ENCODE measurements around the gene TNRC6C.

TNRC6C gene

GRCh38 chr17:78125976-78126894 lies 167.7 kb downstream of the TNRC6C start:
- DNase-seq, result no peak
- no peak overlapping the region; the same call in 1 of the 2 replicates for H3K9ac ChIP-seq (ENCODE audit: low read depth, low read length)

GRCh38 chr17:78126895-78127238 lies 168.4 kb downstream of the TNRC6C start:
- 0 out of 4 replicates have a peak overlapping the region, but pooled peaks of 1 of the 2 experiments have one; percentile 71 for H3K4me3 ChIP-seq (ENCODE audit: low read depth in 1 of 2, low read length in 2 of 2)
- H3K36me3 ChIP-seq (ENCODE audit: insufficient read depth, low read length), result peaks cover 17% of the 10 kb centered on the region
- TF ChIP-seq CTCF (IDR thresholded peaks at IDR 0.05; ENCODE audit: borderline replicate concordance, extremely low read depth, low read length, poor library complexity, severe bottlenecking), result no peak
- TF ChIP-seq EZH2 (IDR thresholded peaks at IDR 0.05; ENCODE audit: borderline replicate concordance, low read depth, low read length, severe bottlenecking), result no peak
- H3K79me2 ChIP-seq (ENCODE audit: insufficient read depth, low read length), result peaks cover 9% of the 10 kb centered on the region
- DNase-seq, result no peak
- H3K27me3 ChIP-seq (ENCODE audit: insufficient read depth, low read length, poor library complexity), result no peaks in the 10 kb centered on the region
- H3K9ac ChIP-seq (ENCODE audit: low read depth, low read length), result peak overlapping the region; percentile 70; the same call in 1 of the 2 replicates
- H3K4me1 ChIP-seq (ENCODE audit: insufficient read depth, low read length), result peaks cover 74% of the 10 kb centered on the region
- H3K4me2 ChIP-seq (ENCODE audit: insufficient read depth, low read length), result peak overlapping the region; percentile 94
- H2AFZ ChIP-seq (ENCODE audit: low read depth, low read length), result no peak overlapping the region
- no peaks in the 10 kb centered on the region for H3K9me3 ChIP-seq (ENCODE audit: insufficient read depth, low read length, severe bottlenecking)
- H3K27ac ChIP-seq (ENCODE audit: low read length), result peak overlapping the region; percentile 60
- H4K20me1 ChIP-seq (ENCODE audit: insufficient read depth, low read length), result no peaks in the 10 kb centered on the region
- ATAC-seq (ENCODE audit: insufficient read depth, low read depth), result no peak

More at GRCh38 chr17:78125976-78126894, 167.7 kb downstream of the TNRC6C start:
- Histone ChIP-seq H3K4me2 (ENCODE audit: insufficient read depth, low read length) (peak overlapping the region; percentile 94), H3K27me3 (ENCODE audit: insufficient read depth, low read length, poor library complexity) (no peaks in the 10 kb centered on the region), H3K36me3 (ENCODE audit: insufficient read depth, low read length) (peaks cover 17% of the 10 kb centered on the region), H4K20me1 (ENCODE audit: insufficient read depth, low read length) (no peaks in the 10 kb centered on the region), H3K4me3 (ENCODE audit: low read depth in 1 of 2, low read length in 2 of 2) (no peak overlapping the region), H2AFZ (ENCODE audit: low read depth, low read length) (no peak overlapping the region), H3K9me3 (ENCODE audit: insufficient read depth, low read length, severe bottlenecking) (no peaks in the 10 kb centered on the region), H3K4me1 (ENCODE audit: insufficient read depth, low read length) (peaks cover 74% of the 10 kb centered on the region), H3K27ac (ENCODE audit: low read length) (no peak overlapping the region), H3K79me2 (ENCODE audit: insufficient read depth, low read length) (peaks cover 6% of the 10 kb centered on the region)
- TF ChIP-seq CTCF (IDR thresholded peaks at IDR 0.05; ENCODE audit: borderline replicate concordance, extremely low read depth, low read length, poor library complexity, severe bottlenecking) (no peak), EZH2 (IDR thresholded peaks at IDR 0.05; ENCODE audit: borderline replicate concordance, low read depth, low read length, severe bottlenecking) (no peak)
- ATAC-seq (ENCODE audit: insufficient read depth, low read depth), result no peak

GRCh38 chr17:78127239-78127887 lies 168.9 kb downstream of the TNRC6C start:
- Histone ChIP-seq H4K20me1 (ENCODE audit: insufficient read depth, low read length) (peaks cover under 1% of the 10 kb centered on the region; the same call in 1 of the 2 replicates), H3K9me3 (ENCODE audit: insufficient read depth, low read length, severe bottlenecking) (no peaks in the 10 kb centered on the region), H3K4me1 (ENCODE audit: insufficient read depth, low read length) (peaks cover 74% of the 10 kb centered on the region), H3K27ac (ENCODE audit: low read length) (peak overlapping the region; percentile 60), H3K9ac (ENCODE audit: low read depth, low read length) (peak overlapping the region; percentile 70), H3K4me3 (ENCODE audit: low read depth in 1 of 2, low read length in 2 of 2) (peak overlapping the region in 1 of 2 experiments; percentile 71; a peak in 3 of 4 replicates), H3K79me2 (ENCODE audit: insufficient read depth, low read length) (peaks cover 9% of the 10 kb centered on the region), H2AFZ (ENCODE audit: low read depth, low read length) (no peak overlapping the region), H3K27me3 (ENCODE audit: insufficient read depth, low read length, poor library complexity) (no peaks in the 10 kb centered on the region), H3K36me3 (ENCODE audit: insufficient read depth, low read length) (peaks cover 15% of the 10 kb centered on the region), H3K4me2 (ENCODE audit: insufficient read depth, low read length) (peak overlapping the region; percentile 94)
- ATAC-seq (ENCODE audit: insufficient read depth, low read depth), result no peak
- peak; percentile 66 for DNase-seq
- TF ChIP-seq CTCF (IDR thresholded peaks at IDR 0.05; ENCODE audit: borderline replicate concordance, extremely low read depth, low read length, poor library complexity, severe bottlenecking) (no peak), EZH2 (IDR thresholded peaks at IDR 0.05; ENCODE audit: borderline replicate concordance, low read depth, low read length, severe bottlenecking) (no peak)
